GM18873 (cell line): ENCODE data around the gene MYOM1.

Source experiments
- ATAC-seq: cut with Tn5 transposase; IDR thresholded peaks from one replicate; pipeline ENCODE4 v1.9.1; 2021; ENCODE audit warnings: mild to moderate bottlenecking, moderate library complexity, moderate number of reproducible peaks; ENCODE audit not compliant: unreplicated experiment, low FRiP score

The MYOM1 gene

GRCh38 chr18:3190610-3191009 is 29.2 kb downstream of the MYOM1 start:
- ATAC-seq, result no peak

- no peak for ATAC-seq
Measured at GRCh38 chr18:3189884-3190283, 29.9 kb downstream of the MYOM1 start.

- no peak for ATAC-seq
Measured at GRCh38 chr18:3186678-3187658, 32.8 kb downstream of the MYOM1 start.

- ATAC-seq, result no peak
Measured at GRCh38 chr18:3184275-3184963, 35.3 kb downstream of the MYOM1 start.

GRCh38 chr18:3183103-3183717 is 36.6 kb downstream of the MYOM1 start:
- no peak for ATAC-seq

- ATAC-seq, result no peak
Measured at GRCh38 chr18:3180325-3180724, 39.4 kb downstream of the MYOM1 start.

- ATAC-seq, result peak; percentile 52
Measured at GRCh38 chr18:3179430-3180089, 40.2 kb downstream of the MYOM1 start.

- peak; percentile 90 for ATAC-seq
Measured at GRCh38 chr18:3177902-3178687, 41.7 kb downstream of the MYOM1 start.

- ATAC-seq, result no peak
Measured at GRCh38 chr18:3175195-3175758, 44.5 kb downstream of the MYOM1 start.

- no peak for ATAC-seq
Measured at GRCh38 chr18:3172097-3172496, 47.7 kb downstream of the MYOM1 start.

GRCh38 chr18:3171631-3172030 is 48.1 kb downstream of the MYOM1 start:
- ATAC-seq, result no peak

GRCh38 chr18:3170441-3171161 is 49.2 kb downstream of the MYOM1 start:
- ATAC-seq, result no peak

- ATAC-seq, result no peak
Measured at GRCh38 chr18:3164381-3164780, 55.4 kb downstream of the MYOM1 start.

GRCh38 chr18:3163968-3164367 is 55.8 kb downstream of the MYOM1 start:
- no peak for ATAC-seq

- no peak for ATAC-seq
Measured at GRCh38 chr18:3162181-3162580, 57.6 kb downstream of the MYOM1 start.

GRCh38 chr18:3159830-3160229 is 59.9 kb downstream of the MYOM1 start:
- ATAC-seq, result no peak

- no peak for ATAC-seq
Measured at GRCh38 chr18:3157606-3158005, 62.2 kb downstream of the MYOM1 start.

GRCh38 chr18:3157086-3157485 is 62.7 kb downstream of the MYOM1 start:
- no peak for ATAC-seq

GRCh38 chr18:3156325-3156640 is 63.5 kb downstream of the MYOM1 start:
- no peak for ATAC-seq
